ENCODE results near the gene LAMA4. TPM values are rescaled to one million over a fixed set of nuclear protein-coding genes. Genes with fewer than 3 reads are reported as not detected.

LAMA4 gene
- total and polyA plus RNA-seq, 4 experiments from 2014 or later: not detected

DNA sequence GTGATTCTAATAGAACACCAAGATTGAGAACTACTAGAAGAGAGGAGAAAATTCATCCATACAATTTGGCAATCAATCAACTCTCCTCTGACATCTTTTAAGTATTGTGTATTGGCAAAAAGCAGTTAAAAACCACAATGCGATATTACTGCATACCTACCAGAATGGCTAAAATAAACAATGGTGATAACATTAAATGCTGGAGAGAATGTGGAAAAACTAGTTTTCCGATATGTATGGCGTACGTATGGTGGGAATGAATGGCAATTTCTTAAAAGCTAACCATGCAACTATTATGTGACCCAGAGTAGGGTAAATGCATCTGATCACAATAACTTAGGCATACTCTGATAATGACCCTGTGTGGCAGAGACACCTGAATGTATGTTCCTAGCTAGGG lies 29.3 kb upstream of the LAMA4 start:
- peaks cover 14 to 18% (median 16%) of the 10 kb centered on the region in 4 donors for H3K4me1 Mint-ChIP-seq
- no peak overlapping the region for H3K4me3 Mint-ChIP-seq
- peaks cover 21 to 31% of the 10 kb centered on the region in 2 donors for H3K27me3 Mint-ChIP-seq
- ChIA-PET POLR2A (ENCODE audit: partially characterized antibody) (no interaction called here), CTCF (ENCODE audit: partially characterized antibody) (no interaction called here)
- no peaks in the 10 kb centered on the region for H3K36me3 Mint-ChIP-seq
- no peaks in the 10 kb centered on the region for H3K9me3 Mint-ChIP-seq
- Histone ChIP-seq H3K4me1 (ENCODE audit: insufficient read depth, low read length) (peaks cover 18% of the 10 kb centered on the region), H3K4me3 (ENCODE audit: low read length in 2 of 2) (no peak overlapping the region), H3K27me3 (ENCODE audit: insufficient read depth, low read length) (no peaks in the 10 kb centered on the region), H3K9me3 (ENCODE audit: control insufficient read depth in 1 of 2, low read length in 2 of 2) (no peaks in the 10 kb centered on the region), H3K27ac (ENCODE audit: low read depth, low read length) (no peak overlapping the region), H3K36me3 (ENCODE audit: insufficient read depth, low read length) (no peaks in the 10 kb centered on the region)
- no peak overlapping the region for H3K27ac Mint-ChIP-seq
- intact Hi-C loops (cut with micrococcal nuclease): no loop called here
- DNase-seq: no peak

DNA sequence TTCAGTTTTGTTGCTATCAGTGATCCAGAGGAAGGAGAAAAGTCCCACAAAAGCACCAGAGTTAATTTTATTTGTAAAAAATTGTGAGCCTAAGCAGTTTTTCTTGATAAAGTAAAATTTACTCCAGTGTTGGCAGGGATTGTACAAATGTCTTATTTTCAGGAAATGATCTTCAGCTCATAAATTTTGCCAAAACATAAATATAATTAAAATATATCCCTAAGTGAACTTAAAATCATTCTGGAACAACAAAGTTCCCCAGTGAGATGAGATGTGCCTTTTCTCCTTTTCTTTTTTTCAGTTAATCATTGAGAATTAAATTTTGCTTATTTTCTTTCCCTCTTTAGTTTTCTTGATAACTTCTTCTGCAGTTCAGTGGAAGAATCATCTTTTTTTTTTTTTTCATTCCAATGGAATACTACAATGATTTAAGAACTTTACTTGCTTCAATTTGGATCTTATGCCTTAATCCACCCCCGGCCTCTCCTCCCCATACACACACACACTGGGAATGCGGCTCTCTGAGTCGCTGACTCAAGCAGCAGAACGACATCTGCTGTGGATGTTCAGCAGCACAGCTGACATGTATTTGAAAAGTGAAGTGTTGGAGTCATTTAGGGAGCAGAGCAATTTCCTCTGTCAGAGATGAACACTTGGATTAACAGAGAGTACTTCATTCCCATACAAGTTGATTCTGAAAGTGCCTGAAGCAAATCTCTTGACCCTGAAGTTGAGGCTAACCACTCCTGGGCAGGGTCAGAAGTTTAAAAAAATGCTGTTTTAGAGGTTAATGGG lies 27.7 kb upstream of the LAMA4 start:
- H3K4me3 ChIP-seq (ENCODE audit: low read length in 2 of 2): no peak overlapping the region
- Mint-ChIP-seq H3K9me3 (no peaks in the 10 kb centered on the region), H3K4me1 (peaks cover 12 to 15% (median 13%) of the 10 kb centered on the region in 4 donors), H3K4me3 (no peak overlapping the region), H3K27ac (no peak overlapping the region), H3K27me3 (peaks cover 18 to 30% of the 10 kb centered on the region in 2 donors), H3K36me3 (no peaks in the 10 kb centered on the region)
- H3K4me1 ChIP-seq (ENCODE audit: insufficient read depth, low read length): peaks cover 18% of the 10 kb centered on the region
- no peak overlapping the region for H3K27ac ChIP-seq (ENCODE audit: low read depth, low read length)
- no peaks in the 10 kb centered on the region for H3K9me3 ChIP-seq (ENCODE audit: control insufficient read depth in 1 of 2, low read length in 2 of 2)
- intact Hi-C loops (cut with micrococcal nuclease): no loop called here
- no peaks in the 10 kb centered on the region for H3K27me3 ChIP-seq (ENCODE audit: insufficient read depth, low read length)
- no peaks in the 10 kb centered on the region for H3K36me3 ChIP-seq (ENCODE audit: insufficient read depth, low read length)
- ChIA-PET CTCF (ENCODE audit: partially characterized antibody) (no interaction called here), POLR2A (ENCODE audit: partially characterized antibody) (no interaction called here)
- DNase-seq: no peak

DNA sequence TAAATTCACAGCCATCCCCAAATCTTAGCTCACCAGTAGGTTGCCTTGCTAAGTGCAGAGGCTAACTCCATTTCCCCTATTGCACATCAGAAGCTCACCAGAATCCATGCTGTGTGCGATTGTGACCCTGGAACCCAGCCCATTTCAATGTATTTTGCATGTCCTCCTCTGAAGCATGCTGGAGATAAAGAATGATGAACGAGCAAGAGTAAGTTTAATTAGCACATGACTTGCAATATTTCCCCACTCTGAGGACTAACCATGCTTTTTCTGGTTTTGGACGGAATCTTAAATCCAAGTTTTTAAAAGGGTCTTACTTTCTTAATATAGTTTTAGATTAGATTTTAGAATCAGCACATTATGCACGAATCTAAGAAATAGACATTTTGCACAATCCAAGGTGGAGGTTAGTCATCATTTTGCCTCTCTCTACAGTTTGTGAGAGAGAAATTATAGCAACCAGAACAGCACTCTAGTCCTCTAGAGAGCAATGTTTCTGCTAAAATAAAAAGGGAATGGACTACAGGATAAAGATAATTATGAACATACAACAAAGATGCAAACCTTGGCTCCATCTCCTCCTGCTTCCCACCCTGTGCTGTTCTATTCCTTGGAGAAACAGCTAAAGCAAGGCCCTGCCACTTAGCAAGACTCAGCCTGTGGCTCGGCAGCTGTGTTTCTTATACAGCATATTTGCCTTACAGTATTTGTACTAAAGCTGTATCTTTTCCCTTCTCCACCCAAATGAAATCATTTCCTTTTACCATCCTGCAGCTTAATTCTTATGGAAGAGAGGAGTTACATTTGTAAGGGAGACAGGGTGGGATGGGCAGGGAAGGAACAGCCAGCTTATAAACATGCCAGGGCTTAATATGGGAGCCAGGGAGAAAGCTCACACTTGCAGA lies 24.9 kb upstream of the LAMA4 start:
- no peaks in the 10 kb centered on the region for H3K27me3 ChIP-seq (ENCODE audit: insufficient read depth, low read length)
- H3K9me3 ChIP-seq (ENCODE audit: control insufficient read depth in 1 of 2, low read length in 2 of 2): no peaks in the 10 kb centered on the region
- ChIA-PET CTCF (ENCODE audit: partially characterized antibody) (interaction anchor here (1.3 kb wide), 1 partner anchor 12 kb away, joined by 3 read pairs; no protein-coding TSS in a partner anchor), POLR2A (ENCODE audit: partially characterized antibody) (no interaction called here)
- H3K27ac Mint-ChIP-seq: no peak overlapping the region
- peaks cover 27 to 41% of the 10 kb centered on the region in 2 donors for H3K27me3 Mint-ChIP-seq
- H3K4me3 ChIP-seq (ENCODE audit: low read length in 2 of 2): no peak overlapping the region
- H3K36me3 Mint-ChIP-seq: no peaks in the 10 kb centered on the region
- peaks cover 0 to 2% (median 0%) of the 10 kb centered on the region in 4 donors for H3K4me1 Mint-ChIP-seq
- no peak overlapping the region for H3K4me3 Mint-ChIP-seq
- H3K27ac ChIP-seq (ENCODE audit: low read depth, low read length): no peak overlapping the region
- no peaks in the 10 kb centered on the region for H3K36me3 ChIP-seq (ENCODE audit: insufficient read depth, low read length)
- no peaks in the 10 kb centered on the region for H3K4me1 ChIP-seq (ENCODE audit: insufficient read depth, low read length)
- intact Hi-C loops (cut with micrococcal nuclease): no loop called here
- no peaks in the 10 kb centered on the region for H3K9me3 Mint-ChIP-seq
- DNase-seq: no peak

DNA sequence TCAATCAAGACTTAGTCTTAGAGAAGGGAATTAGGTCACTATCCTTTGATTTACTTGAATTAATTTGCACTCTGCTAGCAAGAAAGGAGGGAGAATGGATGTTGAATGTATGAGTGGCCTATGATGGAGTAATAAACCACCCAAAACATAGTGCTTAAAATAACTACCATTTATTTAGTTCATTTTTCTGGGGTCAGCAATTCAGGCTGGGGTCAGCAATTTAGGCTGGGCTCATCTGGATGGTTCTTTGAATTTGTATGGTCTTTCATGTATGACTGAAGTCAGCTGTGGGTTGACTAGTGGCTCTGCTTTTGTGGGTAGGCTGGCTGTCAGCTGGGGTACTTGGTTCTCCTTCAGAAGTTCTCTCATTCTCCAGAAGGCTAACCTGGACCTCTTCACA lies 21.0 kb upstream of the LAMA4 start:
- H3K4me3 ChIP-seq (ENCODE audit: low read length in 2 of 2): no peak overlapping the region
- H3K9me3 ChIP-seq (ENCODE audit: control insufficient read depth in 1 of 2, low read length in 2 of 2): no peaks in the 10 kb centered on the region
- ChIA-PET CTCF (ENCODE audit: partially characterized antibody) (no interaction called here), POLR2A (ENCODE audit: partially characterized antibody) (no interaction called here)
- Mint-ChIP-seq H3K27ac (no peak overlapping the region), H3K9me3 (no peaks in the 10 kb centered on the region), H3K36me3 (no peaks in the 10 kb centered on the region), H3K4me1 (peaks cover 0 to 5% (median 2%) of the 10 kb centered on the region in 4 donors), H3K27me3 (peaks cover 19 to 22% of the 10 kb centered on the region in 2 donors), H3K4me3 (no peak overlapping the region)
- H3K27me3 ChIP-seq (ENCODE audit: insufficient read depth, low read length): no peaks in the 10 kb centered on the region
- no peak overlapping the region for H3K27ac ChIP-seq (ENCODE audit: low read depth, low read length)
- no peaks in the 10 kb centered on the region for H3K36me3 ChIP-seq (ENCODE audit: insufficient read depth, low read length)
- intact Hi-C loops (cut with micrococcal nuclease): no loop called here
- H3K4me1 ChIP-seq (ENCODE audit: insufficient read depth, low read length): no peaks in the 10 kb centered on the region
- no peak for DNase-seq

DNA sequence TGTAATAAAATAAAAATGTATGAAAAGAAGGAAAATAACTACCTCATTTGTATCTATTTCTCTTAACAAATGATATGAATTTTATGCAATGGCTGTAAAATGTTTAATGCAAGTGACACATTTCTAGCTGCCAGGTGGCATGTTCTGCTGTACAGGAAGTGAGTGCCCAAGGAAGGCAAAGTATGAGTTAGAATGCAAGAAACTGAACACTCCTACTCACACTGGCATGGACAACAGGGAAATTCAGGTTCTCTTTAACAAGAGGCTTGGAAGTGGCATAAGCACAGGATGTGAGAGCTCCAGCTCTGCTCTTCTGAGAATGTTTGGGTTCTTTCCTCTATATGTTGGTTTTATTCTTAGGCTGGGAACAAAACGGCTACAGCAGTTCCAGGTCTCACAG lies 20.4 kb upstream of the LAMA4 start:
- POLR2A ChIA-PET (ENCODE audit: partially characterized antibody): no interaction called here

DNA sequence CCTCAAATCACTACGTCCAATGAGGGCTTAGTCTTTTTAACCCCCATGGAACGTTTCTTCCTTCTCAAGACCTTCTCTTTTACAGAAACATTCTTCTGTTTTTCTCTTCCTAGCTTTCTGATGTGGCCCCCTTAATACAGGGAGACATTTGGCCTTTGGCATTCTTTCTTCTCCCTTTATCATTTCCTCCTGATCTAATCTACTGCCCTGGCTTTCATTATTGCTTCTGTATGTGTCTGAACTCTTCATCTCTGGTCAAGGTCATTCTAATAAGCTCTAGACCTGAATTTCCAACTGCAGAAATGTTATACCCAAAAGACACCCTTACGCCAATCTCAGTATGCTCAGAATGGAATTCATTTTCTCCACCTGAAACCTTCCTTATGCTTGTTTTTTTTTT lies 18.4 kb upstream of the LAMA4 start:
- Histone ChIP-seq H3K4me1 (ENCODE audit: insufficient read depth, low read length) (no peaks in the 10 kb centered on the region), H3K36me3 (ENCODE audit: insufficient read depth, low read length) (no peaks in the 10 kb centered on the region), H3K27ac (ENCODE audit: low read depth, low read length) (no peak overlapping the region), H3K9me3 (ENCODE audit: control insufficient read depth in 1 of 2, low read length in 2 of 2) (no peaks in the 10 kb centered on the region), H3K4me3 (ENCODE audit: low read length in 2 of 2) (no peak overlapping the region), H3K27me3 (ENCODE audit: insufficient read depth, low read length) (no peaks in the 10 kb centered on the region)
- intact Hi-C loops (cut with micrococcal nuclease): no loop called here
- Mint-ChIP-seq H3K27ac (no peak overlapping the region), H3K4me1 (peaks cover 4 to 10% (median 6%) of the 10 kb centered on the region in 4 donors), H3K36me3 (no peaks in the 10 kb centered on the region), H3K27me3 (peaks cover 14 to 15% of the 10 kb centered on the region in 2 donors), H3K9me3 (no peaks in the 10 kb centered on the region), H3K4me3 (no peak overlapping the region)
- CTCF ChIA-PET (ENCODE audit: partially characterized antibody): no interaction called here
- POLR2A ChIA-PET (ENCODE audit: partially characterized antibody): no interaction called here
- DNase-seq: no peak

More for the DNA sequence above, 20.4 kb upstream of the LAMA4 start:
- Histone ChIP-seq H3K36me3 (ENCODE audit: insufficient read depth, low read length) (no peaks in the 10 kb centered on the region), H3K9me3 (ENCODE audit: control insufficient read depth in 1 of 2, low read length in 2 of 2) (no peaks in the 10 kb centered on the region), H3K27me3 (ENCODE audit: insufficient read depth, low read length) (no peaks in the 10 kb centered on the region), H3K27ac (ENCODE audit: low read depth, low read length) (no peak overlapping the region), H3K4me3 (ENCODE audit: low read length in 2 of 2) (no peak overlapping the region), H3K4me1 (ENCODE audit: insufficient read depth, low read length) (no peaks in the 10 kb centered on the region)
- CTCF ChIA-PET (ENCODE audit: partially characterized antibody): no interaction called here
- Mint-ChIP-seq H3K9me3 (no peaks in the 10 kb centered on the region), H3K4me3 (no peak overlapping the region), H3K27ac (no peak overlapping the region), H3K36me3 (no peaks in the 10 kb centered on the region), H3K4me1 (peaks cover 4 to 8% (median 5%) of the 10 kb centered on the region in 4 donors), H3K27me3 (peaks cover 17 to 20% of the 10 kb centered on the region in 2 donors)
- intact Hi-C loops (cut with micrococcal nuclease): no loop called here
- no peak for DNase-seq

DNA sequence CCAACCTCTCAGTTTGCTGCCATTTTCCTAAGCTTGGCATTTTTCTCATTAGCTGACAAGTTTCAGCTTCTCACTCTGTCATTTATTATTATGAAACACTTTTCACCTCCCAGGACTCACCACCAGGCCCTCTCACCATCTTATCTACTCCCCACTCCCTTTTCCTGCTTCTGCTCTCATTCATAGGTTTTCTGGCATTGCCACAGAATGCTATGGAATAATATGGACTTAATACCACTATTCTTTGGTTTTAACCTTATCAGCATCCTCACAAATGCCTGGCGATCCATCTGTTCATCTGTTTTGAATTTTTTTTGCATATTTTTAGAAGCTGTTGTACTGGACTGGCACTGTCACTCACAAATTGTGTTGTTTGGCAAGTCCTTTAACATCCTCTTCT lies 16.4 kb upstream of the LAMA4 start:
- Mint-ChIP-seq H3K27ac (no peak overlapping the region), H3K9me3 (no peaks in the 10 kb centered on the region), H3K27me3 (peaks cover 6 to 11% of the 10 kb centered on the region in 2 donors), H3K4me3 (peak overlapping the region in 1 of 8 donors; percentile 19), H3K4me1 (peaks cover 4 to 10% (median 6%) of the 10 kb centered on the region in 4 donors), H3K36me3 (no peaks in the 10 kb centered on the region)
- Histone ChIP-seq H3K9me3 (ENCODE audit: control insufficient read depth in 1 of 2, low read length in 2 of 2) (no peaks in the 10 kb centered on the region), H3K27ac (ENCODE audit: low read depth, low read length) (no peak overlapping the region), H3K36me3 (ENCODE audit: insufficient read depth, low read length) (no peaks in the 10 kb centered on the region), H3K4me1 (ENCODE audit: insufficient read depth, low read length) (no peaks in the 10 kb centered on the region), H3K4me3 (ENCODE audit: low read length in 2 of 2) (no peak overlapping the region), H3K27me3 (ENCODE audit: insufficient read depth, low read length) (no peaks in the 10 kb centered on the region)
- intact Hi-C loops (cut with micrococcal nuclease): no loop called here
- POLR2A ChIA-PET (ENCODE audit: partially characterized antibody): no interaction called here
- DNase-seq: no peak
- CTCF ChIA-PET (ENCODE audit: partially characterized antibody): no interaction called here
